Stimulated activated CD4-positive, alpha-beta T cell treated with anti-CD3 and anti-CD28 coated beads, Interleukin-2, amount 100 ng/mL, for 24 hours (primary cell): ENCODE results near the gene RTP1.
"Not testable (repeated sequence)": the region's sequence is repeated elsewhere in the genome, so short reads cannot be mapped to it uniquely, and the experiment has no call there.

Experiments used
- DNase-seq, 2 donors: peaks; one replicate each; pipeline ENCODE4 v3.0.0-alpha.2; 2020

Gene RTP1, protein sequence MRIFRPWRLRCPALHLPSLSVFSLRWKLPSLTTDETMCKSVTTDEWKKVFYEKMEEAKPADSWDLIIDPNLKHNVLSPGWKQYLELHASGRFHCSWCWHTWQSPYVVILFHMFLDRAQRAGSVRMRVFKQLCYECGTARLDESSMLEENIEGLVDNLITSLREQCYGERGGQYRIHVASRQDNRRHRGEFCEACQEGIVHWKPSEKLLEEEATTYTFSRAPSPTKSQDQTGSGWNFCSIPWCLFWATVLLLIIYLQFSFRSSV

DNA sequence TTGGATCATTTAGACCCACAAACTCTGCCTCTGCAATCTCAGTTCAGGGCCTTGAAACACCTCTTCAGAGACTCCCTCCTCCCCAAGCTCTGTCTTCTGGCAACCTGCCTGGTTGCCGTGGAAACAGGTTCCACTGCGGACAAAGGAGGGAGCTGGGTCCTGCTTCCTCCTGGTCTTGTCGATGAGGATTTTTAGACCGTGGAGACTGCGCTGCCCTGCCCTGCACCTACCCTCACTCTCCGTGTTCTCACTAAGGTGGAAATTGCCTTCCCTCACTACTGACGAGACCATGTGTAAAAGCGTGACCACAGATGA lies at the start of gene RTP1:
Gene RTP1 (plus strand): TSS at position 152 of the 315 bp plus-strand sequence. CDS start 30 bp downstream, at position 182.
- DNase-seq: no peak

DNA sequence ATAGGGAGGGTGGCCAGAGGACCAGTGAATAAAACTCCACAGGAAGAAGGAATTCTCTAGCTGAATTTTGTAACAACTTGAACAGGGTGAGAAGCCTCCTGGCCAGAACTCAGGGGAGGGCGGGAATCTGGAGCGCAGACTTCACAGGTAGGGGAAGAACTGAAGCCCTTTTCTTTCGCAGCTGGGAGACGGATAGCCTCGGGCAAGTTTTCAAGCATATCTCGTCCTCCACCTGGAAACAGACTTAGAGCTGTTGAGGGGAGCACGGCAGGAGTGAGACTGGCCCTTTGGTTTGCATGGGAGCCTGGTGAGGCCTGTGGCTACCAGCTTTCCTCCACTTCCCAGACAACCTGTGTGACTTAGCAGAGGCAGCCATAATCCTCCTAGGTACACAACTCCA lies 47.1 kb upstream of the RTP1 start:
- no peak for DNase-seq

DNA sequence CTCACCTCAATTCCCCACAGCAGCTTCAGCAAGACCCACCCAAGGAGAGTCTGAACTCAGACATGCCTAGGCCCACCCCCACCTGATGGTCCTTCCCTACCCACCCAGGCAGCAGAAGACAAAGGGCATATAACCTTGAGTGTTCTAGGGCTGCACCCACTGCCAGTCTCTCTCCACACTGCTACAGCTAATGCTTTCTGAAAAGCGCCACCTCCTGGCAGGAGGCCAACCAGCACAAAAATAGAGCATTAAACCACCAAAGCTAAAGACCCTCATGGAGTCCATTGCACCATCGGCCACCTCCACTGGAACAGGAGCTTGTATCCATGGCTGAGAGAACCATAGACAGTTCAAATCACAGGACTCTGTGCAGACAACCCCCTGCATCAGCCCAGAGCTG lies 46.7 kb upstream of the RTP1 start:
- DNase-seq: peak; percentile 76

DNA sequence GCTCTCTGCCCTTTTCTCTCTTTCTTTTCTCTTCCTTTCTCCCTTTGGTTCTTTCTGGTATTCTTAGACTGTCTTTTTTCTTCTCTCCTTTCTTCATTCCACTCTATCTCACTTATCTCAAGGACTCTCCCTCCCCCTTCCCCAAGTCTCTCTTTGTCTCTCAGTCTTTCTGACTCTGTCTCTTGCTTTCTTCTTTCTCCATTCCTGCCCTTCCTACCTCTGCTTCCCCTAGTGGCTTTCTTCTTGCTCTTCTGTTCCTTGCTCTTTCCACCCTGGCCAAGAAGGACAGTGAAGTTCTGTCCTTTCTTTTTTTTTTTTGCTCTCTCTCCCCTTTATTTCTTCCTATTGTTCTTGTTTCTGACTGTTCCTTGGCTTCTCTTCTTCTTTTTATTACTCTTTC lies 35.7 kb upstream of the RTP1 start:
- no peak for DNase-seq

DNA sequence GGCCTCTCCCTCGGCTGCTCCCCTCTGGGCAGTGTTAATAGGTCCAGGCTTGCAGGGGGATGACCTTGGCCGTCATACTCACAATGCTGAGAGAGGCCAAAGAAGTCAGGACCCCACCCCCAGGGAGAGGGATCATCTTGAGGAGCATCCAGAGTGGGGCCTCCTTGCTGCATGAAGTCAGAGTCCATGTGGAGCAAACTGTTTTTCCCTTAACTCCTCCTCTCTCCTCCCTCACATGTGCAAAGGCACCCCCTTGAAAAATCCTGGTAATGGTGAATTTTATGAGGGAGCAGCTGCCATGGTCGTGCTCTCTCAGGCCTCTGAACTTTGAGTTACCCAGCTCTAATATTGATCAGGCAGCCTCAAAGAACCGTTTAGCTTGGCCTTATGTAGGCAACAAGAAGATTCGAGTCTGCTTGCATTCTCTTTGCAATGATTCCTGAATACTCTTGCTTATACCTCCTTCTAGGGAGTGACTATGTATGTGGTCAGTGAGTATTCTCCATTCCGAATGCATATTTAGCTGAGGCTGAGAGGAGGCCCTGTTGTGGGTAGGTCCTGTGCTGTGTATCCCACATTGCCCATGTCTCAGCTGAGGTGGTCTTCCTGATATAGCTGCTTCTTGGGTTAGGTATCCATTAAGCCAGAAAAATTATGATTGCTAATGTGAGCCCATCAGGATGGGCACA lies 34.9 kb upstream of the RTP1 start:
- no peak for DNase-seq

DNA sequence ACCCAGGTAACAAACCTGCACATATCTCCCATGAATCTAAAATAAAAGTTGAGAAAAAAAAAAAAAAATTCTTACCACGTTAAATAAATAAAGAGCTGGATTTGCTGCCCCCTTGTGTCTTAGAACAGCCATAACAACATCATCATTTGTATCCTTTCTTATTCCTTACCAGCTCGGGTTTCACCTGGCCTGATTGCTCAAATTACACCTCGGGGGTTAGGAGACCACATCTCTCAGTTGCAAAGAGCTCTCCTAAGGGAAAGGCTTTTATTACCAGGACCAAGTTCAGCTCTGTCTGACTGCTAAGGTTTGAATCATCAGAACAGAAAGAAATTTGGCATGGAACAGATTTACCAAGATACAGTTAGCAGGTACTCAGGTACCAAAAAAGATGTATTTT lies 32.1 kb upstream of the RTP1 start:
- peak in 1 of 2 donors; percentile 35 for DNase-seq

DNA sequence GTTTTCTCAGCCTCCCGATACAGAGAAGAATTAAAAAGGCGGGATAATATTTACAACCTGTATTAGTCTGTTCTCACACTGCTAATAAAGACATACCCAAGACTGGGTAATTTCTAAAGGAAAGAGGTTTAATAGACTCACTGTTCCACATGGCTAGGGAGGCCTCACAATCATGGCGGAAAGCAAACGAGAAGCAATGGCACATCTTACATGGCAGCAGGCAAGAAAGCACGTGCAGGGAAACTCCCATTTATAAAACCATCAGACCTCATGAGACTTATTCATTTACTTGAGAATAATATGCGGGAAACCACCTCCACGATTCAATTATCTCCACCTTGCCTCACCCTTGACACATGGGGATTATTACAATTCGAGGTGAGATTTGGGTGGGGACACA lies 30.5 kb upstream of the RTP1 start:
- no peak for DNase-seq

DNA sequence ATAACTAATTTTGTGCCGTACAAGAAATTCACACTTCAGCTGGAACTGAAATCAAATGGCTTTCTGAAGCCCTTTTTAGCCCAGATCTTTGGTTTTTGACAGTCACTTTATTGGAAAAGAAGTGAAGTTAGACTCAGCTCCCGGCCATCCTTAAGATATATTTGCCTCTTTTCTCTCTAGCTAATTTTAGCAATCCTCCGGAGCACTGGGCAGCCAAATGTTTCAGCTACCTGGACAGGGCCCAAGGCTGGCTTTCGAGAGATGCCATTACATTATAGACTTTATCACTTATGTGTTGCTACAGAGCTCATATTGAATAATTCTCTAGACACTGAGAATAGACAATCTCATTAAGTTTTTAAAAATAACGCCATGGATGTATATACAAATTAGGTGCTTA lies 29.5 kb upstream of the RTP1 start:
- DNase-seq: no peak

DNA sequence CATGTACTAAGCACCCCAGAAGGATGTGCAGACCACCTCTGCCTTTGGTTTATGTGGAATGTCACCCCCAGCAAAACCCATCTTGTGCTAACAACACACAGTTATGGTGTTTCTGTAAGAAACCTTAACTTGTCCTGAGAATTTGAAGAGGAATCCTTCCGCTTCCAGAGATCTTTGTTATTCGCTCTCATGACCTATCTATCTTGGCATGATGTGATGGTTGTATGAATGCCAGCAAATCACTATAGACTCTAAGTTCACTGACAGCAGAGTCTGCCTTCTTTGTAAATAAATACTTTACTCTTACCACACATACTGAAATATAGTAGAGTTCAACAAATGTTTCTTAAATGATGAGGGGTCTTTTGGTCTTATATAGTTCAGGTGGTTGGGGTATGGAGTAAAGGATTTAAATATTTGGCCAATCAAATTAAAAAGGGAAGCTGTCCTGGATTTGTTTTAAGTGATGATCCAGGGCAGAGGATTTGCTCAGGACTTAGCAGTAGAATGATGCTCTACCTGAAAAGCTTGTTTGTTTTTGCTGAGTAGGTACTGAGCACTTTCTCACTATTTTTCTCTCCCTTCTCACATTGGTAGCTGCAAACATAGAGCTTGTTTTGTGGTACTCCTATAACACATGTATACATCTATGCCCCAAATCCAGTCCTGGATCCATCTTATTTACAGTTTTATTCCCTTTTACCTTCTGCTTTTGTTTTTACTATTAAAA lies 27.9 kb upstream of the RTP1 start:
- no peak for DNase-seq

DNA sequence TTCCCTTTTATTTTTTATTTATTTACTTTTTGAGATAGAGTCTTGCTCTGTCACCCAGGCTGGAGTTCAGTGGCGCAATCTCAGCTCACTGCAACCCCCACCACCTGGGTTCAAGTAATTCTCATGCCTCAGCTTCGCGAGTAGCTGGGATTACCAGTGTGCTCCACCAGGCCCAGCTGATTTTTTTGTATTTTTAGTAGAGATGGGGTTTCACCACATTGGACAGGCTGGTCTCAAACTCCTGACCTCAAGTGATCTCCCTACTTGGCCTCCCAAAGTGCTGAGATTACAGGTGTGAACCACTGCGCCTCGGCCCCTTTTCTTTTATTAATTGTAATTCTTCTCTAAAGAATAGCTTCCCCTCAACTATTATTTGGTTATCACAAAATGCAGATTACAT lies 26.4 kb upstream of the RTP1 start:
- not testable (repeated sequence) for DNase-seq

DNA sequence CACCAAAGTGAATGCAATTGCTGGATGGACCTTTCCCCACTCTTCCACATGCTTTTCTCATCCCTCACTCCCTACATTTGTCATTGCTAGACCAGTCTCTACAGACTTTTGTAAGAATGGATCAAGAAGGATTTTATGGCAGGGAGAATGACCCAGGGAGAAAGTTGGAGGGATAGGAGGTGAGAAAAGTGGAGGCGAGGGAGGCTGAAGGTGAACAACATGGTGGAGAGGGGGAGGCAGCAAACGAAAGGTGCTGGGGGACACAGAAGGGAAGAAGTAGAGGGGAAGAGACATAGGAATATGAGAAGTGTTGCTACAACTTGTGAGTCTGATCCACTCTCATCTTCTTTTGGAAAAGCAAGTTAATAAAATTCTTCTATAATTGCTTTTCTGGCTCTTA lies 24.4 kb upstream of the RTP1 start:
- no peak for DNase-seq

DNA sequence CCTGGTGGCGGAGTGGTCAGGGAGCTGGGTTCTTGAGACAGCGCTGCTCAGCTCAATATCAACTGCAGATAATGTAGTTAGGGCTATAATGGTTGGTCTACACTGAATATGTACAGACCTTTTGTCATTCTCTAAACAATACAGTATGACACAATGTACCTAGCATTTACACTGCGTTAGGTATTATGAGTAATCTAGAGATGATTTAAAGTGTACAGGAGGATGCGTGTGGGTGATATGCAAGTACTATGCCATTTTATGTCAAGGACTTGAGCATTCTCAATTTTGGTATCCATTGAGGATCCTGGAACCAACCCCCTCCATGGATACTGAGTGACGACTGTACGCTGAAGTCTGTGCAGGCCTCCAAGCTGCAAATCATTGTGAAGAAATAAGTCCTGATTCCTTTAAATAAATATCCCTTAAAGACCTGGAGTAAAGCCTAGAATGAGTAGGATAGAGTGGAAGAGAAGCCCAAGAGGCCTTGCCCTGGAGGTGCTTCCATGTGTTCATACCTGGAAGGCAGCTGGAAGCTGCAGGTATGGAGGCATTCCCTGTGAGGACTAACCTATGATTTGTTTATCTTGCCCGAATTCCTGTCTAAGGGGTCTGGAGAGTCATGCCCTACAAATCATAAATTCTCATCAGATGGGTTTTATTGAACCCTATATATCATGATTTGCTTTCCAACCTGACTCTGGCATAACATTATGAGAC lies 15.7 kb upstream of the RTP1 start:
- no peak for DNase-seq

DNA sequence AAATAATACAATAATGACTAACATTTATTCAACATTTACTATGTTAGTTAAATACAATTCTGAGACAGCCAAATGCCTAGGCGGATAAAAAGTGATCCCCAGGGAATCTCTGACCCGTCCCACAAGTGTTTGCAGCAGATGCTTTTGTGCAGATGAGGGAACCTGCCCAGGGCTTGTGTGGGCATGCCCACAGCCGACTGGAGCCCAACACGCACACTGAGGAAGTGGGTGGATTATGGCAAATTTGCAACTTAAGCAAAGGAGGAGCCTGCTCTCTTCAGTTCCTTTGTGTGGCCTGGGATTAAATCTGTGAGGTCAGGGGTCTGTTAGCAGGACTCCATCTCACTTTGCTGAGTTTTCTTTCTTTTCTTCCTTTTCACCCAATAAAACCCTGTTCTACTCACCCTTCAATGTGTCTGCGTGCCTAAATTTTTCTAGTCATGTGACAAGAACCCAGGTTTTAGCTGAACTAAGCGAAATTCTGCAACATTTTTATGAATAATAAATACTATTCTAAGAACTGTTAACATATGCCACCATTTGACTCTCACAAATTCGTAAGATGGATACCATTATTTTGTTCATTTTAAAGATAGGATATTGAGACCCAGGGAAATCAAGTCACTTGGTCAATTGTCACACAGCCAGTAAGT lies 13.9 kb upstream of the RTP1 start:
- DNase-seq: no peak

DNA sequence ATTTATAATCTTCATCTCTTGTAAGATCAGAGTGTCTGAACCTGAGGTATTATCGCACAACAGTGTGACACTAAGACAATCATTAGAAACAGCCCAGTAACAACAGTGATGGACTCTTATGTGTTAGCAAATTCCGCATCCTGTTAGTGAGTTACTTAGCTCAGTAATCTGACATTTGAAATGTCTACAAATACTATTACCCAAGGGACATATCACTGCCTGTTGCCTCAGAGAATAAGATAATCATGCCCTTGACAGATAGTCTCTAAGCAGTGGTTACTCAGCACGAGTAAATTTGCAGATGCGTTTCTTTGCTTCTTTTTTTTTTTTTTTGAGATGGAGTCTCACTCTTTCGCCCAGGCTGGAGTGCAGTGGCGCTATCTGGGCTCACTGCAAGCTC lies 13.4 kb upstream of the RTP1 start:
- no peak for DNase-seq

DNA sequence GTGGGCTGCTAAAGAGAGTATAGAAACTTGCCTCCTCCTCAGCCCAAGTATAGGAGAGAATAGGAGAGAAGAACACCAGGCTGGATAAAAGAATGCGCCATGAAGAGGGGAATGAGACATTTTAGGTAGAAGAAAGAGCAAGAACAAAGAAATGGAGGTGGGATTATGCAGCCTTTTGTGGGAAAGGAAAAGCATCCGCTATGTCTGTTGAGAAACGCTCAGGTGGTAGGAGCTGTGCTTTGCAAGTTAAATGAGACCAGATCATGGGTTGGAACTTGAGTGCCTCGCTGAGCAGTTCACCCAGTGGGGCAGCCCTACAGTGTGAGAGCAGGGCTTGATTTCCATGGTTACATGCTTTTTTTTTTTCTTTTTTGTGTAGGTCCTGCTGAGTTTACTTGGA lies 11.5 kb upstream of the RTP1 start:
- no peak for DNase-seq

DNA sequence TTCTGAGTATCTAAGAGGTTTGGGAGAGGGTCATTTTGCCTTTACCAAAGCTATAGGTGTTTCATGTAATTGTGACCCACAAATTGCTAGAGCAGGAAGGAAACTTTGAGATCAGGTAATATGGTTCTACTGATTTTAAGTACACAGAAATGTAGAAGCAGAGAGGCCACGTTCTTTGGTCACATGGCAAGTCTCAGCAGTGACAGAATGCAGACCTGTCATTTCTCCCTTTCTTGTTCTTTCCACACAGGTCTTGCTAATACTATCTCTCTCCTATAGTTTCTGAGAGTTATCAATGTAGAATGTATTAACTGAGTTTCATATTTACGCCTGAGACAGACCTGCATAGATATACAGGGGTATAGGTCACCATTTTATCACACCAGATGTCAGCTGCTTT lies 10.9 kb upstream of the RTP1 start:
- DNase-seq: no peak

DNA sequence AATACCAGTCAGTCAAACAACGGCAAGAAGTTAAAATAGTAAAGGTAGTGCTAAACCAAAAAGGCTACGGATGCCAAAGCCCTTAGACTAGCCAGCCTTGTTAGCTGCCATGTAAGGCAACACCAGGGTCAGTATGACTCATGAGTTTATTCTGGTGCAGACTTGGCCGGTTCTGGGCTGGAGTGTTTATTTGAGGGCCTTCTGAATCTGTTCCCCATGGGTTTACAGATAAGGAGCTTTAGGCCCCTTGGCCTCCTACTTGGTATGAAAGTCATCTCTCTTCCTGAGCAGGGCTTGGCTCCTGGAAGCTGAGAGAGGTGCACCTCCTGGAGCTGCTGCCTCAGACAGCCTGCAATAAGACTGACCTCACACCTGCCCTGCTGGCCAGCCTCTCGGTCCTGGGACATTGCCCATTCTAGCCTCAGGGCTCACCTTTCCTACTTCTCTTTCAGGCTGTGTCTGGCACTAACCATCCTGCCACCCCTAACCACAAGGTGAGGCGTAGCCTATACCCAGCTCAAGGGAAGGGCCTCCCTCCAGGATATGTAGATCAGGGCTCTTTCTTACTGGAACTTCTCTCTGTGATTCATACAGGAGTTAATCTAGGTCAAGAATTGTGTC lies 10.4 kb upstream of the RTP1 start:
- DNase-seq: no peak

DNA sequence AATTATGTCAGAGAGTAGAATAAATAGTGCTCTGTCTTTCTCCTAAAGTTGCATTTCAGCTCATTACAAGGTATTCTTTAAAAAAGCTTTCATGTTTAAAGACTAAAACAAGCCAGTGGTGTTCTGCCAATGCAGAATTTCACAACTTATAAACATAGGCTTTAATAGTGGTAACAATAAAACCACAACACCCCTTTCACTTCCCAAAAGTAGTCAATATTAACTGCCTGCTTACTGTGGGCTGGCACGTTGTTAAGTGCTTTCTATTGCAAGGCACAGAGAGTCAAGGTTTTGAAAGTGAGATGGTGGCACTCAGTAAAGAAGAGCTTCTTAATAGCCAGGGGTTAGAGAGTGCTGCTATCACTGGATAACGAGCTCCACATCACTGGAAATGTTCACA lies 8.4 kb upstream of the RTP1 start:
- no peak for DNase-seq

DNA sequence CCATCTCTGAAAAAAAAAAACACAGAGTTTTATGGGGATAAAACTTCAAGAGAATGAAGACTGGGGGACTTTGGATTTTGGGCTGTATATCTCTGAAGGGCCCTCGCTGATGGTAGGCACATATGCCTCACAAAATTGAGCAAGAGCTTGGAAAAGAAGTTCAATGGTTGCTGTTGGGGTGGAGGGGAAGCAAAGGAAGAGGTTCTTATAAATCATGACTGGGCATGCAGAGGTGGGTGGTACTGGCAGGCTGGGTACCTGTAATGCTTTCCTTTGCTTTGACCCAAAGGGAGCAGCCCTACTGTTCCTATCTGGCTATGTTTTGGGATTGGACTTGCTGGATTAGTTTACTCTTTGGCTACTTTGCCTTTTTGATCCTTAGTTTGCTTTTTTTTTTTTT lies 6.0 kb upstream of the RTP1 start:
- DNase-seq: no peak

DNA sequence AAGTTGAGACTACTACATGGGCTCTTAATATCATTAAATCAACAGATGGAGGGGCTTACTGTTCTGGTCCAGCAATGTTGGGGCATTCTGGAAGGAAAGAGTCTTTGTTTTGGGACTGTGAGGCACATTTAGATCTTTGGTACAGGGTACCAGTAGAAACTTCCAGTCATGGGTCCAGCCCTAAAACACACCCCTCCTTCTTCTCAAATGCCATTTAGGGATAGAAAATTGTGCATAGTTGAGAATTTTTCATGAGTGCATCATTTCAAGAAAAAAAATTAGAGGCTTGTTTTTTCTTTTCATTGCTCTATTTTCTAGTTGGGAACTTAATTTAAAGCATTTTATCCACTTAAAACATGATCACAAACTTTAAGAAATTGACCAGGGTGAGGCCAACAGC lies 4.1 kb upstream of the RTP1 start:
- DNase-seq: no peak

DNA sequence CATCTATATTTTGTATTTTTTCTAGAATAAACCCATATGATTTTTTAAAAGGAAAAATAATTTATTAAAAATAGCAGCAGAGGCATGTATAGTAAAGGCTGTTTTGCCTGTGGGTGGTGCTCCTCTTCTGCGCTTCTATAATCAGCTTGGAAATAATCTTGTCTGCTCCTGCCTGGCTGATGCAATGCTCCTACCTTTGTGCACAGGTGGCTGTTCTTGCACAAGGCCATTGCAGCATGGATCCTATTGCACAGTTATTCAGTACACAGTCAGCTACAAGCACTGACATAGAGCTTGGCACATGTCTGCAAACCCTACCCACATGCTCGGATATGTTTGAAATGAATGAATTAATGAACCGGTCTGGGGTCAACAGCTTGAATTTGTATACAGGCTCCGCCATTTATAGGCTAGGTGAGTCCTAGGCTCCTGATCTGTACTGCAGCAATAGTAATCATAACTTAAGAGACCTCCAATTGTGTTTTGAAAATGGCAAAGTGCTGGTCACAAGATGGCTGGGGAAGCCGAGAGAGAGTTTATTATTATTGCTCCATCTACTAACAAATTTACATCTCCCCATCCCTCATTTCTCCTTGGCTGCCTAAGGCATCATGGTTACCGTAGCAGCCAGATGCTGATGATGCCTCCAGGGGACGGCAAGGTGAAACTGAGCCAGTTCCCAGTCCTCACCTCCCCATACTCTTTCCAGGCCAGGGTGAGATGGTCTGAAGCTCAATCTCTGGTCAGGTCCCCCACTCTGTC lies 532 bp upstream of the RTP1 start:
- no peak for DNase-seq

DNA sequence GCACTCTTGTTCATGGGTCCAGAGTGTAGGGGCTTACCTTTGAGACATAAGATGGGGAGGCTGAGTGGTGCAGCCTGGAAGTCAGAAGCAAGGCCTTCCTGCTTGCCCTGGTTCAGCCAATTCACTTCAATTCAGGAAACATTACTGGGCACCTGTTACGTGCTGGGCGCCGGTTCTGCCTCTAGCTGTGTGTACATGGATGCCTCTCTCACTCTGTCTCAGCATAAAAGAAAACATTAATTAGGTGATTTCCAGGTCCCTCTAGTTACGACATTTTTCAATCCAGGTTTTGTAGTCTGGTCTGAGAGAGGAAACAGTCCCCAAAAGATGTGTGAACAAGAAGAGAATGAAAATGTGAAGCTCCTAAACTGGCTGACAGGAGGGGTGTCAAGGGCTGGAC lies 1.2 kb downstream of the RTP1 start:
- no peak for DNase-seq
